Measurements from ENCODE around the gene MTUS2.

Gene MTUS2

DNA sequence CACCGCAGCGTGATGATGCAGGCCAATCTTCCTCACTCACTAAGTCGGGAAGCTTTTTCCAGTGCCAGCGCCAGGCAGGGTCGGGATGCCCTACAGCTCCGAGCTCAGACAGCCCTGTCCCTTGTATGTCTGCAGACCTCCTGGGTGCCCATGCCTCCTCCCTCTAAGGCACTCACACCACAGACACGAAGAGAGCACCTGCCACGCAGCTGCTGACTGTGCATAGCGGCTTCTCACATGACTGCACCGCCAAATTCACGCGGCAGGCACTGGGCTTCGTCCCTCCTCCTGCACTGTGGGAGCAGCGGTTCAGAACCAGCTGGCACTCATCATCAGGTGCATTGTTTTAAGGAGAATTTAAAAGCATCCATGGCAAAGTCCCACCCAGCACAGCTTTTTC is 687.2 kb downstream of the MTUS2 start:
- no peak overlapping the region for H2AFZ ChIP-seq (ENCODE audit: low read length)
- H3F3A ChIP-seq (ENCODE audit: low read depth) = no peaks in the 10 kb centered on the region
- no peak overlapping the region for H3K9ac ChIP-seq (ENCODE audit: low read depth, low read length, poor library complexity, severe bottlenecking)
- H3K9me2 ChIP-seq (replicated peaks; ENCODE audit: low read depth, low read length) = no peaks in the 10 kb centered on the region
- H3K4me3 ChIP-seq (ENCODE audit: low read length, poor library complexity, severe bottlenecking) = no peak overlapping the region
- H3K9me3 ChIP-seq (ENCODE audit: insufficient read depth, low read depth, low read length) = no peaks in the 10 kb centered on the region
- H3K4me1 ChIP-seq (ENCODE audit: insufficient read depth, low read length, poor library complexity, severe bottlenecking) = peaks cover 3% of the 10 kb centered on the region
- H3K27me3 ChIP-seq (ENCODE audit: insufficient read depth, low read length, poor library complexity, severe bottlenecking) = no peaks in the 10 kb centered on the region
- peaks cover 16% of the 10 kb centered on the region; the same call in 1 of the 2 replicates for H3K36me3 ChIP-seq (ENCODE audit: insufficient read depth, low read length)
- no peaks in the 10 kb centered on the region for H3K79me2 ChIP-seq (ENCODE audit: insufficient read depth, low read length)
- peaks cover 3% of the 10 kb centered on the region for H4K20me1 ChIP-seq (ENCODE audit: insufficient read depth, low read length, poor library complexity, severe bottlenecking)
- H3K4me2 ChIP-seq (ENCODE audit: low read depth, low read length, poor library complexity, severe bottlenecking) = no peak overlapping the region
- TF ChIP-seq, protein P1, sequence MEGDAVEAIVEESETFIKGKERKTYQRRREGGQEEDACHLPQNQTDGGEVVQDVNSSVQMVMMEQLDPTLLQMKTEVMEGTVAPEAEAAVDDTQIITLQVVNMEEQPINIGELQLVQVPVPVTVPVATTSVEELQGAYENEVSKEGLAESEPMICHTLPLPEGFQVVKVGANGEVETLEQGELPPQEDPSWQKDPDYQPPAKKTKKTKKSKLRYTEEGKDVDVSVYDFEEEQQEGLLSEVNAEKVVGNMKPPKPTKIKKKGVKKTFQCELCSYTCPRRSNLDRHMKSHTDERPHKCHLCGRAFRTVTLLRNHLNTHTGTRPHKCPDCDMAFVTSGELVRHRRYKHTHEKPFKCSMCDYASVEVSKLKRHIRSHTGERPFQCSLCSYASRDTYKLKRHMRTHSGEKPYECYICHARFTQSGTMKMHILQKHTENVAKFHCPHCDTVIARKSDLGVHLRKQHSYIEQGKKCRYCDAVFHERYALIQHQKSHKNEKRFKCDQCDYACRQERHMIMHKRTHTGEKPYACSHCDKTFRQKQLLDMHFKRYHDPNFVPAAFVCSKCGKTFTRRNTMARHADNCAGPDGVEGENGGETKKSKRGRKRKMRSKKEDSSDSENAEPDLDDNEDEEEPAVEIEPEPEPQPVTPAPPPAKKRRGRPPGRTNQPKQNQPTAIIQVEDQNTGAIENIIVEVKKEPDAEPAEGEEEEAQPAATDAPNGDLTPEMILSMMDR (conservative IDR thresholded peaks at IDR 0.05; ENCODE audit: low read length) = no peak
- no peak for TF ChIP-seq EZH2phosphoT487 (IDR thresholded peaks at IDR 0.05; ENCODE audit: borderline replicate concordance)

DNA sequence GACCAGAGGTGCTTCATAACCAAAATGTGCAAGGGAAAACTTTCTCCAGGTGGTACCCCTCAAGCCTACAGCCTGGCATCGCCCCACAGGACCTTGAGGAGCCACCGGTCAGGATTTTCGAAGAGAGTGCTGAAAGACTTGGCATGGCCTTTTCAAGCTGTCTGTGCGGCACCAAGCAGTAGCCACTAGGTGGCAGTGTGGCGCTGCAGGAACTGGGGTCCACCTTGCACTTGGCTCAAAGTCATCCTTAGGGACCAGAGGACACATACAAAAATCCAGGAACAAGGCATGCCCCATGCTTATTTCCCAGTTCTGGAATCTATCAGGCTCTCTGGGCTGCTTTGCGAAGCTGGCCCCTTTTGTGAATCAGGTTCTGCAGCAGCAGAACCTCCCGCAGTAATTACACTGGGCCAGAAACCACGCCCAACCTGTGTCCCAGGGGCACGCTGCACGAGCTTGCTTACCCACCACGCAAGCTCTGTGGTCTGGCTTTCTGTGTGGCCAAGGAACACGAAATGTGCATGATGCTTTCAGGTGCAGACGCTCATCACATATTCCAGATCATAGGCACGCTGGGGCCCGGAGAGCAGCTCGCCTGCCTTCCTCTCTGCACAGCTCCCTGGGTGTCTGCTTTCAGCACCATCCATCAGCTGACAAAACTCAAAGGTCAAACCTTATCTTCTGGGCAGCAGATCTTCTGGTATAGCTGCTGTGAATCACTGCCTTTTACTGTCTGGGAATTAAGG is 688.2 kb downstream of the MTUS2 start:
- Histone ChIP-seq H2AFZ (ENCODE audit: low read length) (no peak overlapping the region), H3K36me3 (ENCODE audit: insufficient read depth, low read length) (peaks cover 25% of the 10 kb centered on the region; the same call in 1 of the 2 replicates), H3K4me2 (ENCODE audit: low read depth, low read length, poor library complexity, severe bottlenecking) (no peak overlapping the region), H4K20me1 (ENCODE audit: insufficient read depth, low read length, poor library complexity, severe bottlenecking) (peaks cover 3% of the 10 kb centered on the region), H3K9ac (ENCODE audit: low read depth, low read length, poor library complexity, severe bottlenecking) (no peak overlapping the region), H3F3A (ENCODE audit: low read depth) (no peaks in the 10 kb centered on the region), H3K4me3 (ENCODE audit: low read length, poor library complexity, severe bottlenecking) (no peak overlapping the region), H3K4me1 (ENCODE audit: insufficient read depth, low read length, poor library complexity, severe bottlenecking) (peaks cover 3% of the 10 kb centered on the region), H3K9me2 (replicated peaks; ENCODE audit: low read depth, low read length) (no peaks in the 10 kb centered on the region), H3K9me3 (ENCODE audit: insufficient read depth, low read depth, low read length) (no peaks in the 10 kb centered on the region), H3K27me3 (ENCODE audit: insufficient read depth, low read length, poor library complexity, severe bottlenecking) (no peaks in the 10 kb centered on the region), H3K79me2 (ENCODE audit: insufficient read depth, low read length) (no peaks in the 10 kb centered on the region)
- TF ChIP-seq EZH2phosphoT487 (IDR thresholded peaks at IDR 0.05; ENCODE audit: borderline replicate concordance) = no peak
- TF ChIP-seq, protein P1 (conservative IDR thresholded peaks at IDR 0.05; ENCODE audit: low read length) = peak; percentile 99

DNA sequence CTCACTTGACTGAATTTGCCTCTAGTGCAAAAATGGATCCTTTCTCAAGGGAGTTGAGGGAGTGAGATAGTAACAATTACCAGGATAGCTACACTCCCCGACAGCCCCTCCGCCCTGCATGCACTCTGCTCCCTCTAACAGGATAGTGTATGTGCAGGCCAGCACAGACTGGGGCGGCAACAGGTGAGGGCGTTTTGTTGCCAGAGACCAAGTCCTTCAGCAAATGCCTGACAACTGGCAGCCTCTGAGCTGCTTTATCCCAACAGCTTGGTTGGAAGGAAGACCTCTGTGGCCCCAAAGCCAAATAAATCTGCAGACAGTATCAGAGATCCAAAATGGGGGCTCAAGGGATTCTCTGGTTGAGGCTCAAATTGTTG is 688.7 kb downstream of the MTUS2 start:
- Histone ChIP-seq H3K4me3 (ENCODE audit: low read length, poor library complexity, severe bottlenecking) (no peak overlapping the region), H2AFZ (ENCODE audit: low read length) (no peak overlapping the region), H3K79me2 (ENCODE audit: insufficient read depth, low read length) (no peaks in the 10 kb centered on the region), H3K36me3 (ENCODE audit: insufficient read depth, low read length) (peaks cover 31% of the 10 kb centered on the region; the same call in 1 of the 2 replicates), H3K9me3 (ENCODE audit: insufficient read depth, low read depth, low read length) (no peaks in the 10 kb centered on the region), H3K4me2 (ENCODE audit: low read depth, low read length, poor library complexity, severe bottlenecking) (no peak overlapping the region), H3K9me2 (replicated peaks; ENCODE audit: low read depth, low read length) (no peaks in the 10 kb centered on the region), H4K20me1 (ENCODE audit: insufficient read depth, low read length, poor library complexity, severe bottlenecking) (peaks cover 3% of the 10 kb centered on the region), H3F3A (ENCODE audit: low read depth) (no peaks in the 10 kb centered on the region), H3K27me3 (ENCODE audit: insufficient read depth, low read length, poor library complexity, severe bottlenecking) (no peaks in the 10 kb centered on the region), H3K4me1 (ENCODE audit: insufficient read depth, low read length, poor library complexity, severe bottlenecking) (peaks cover 3% of the 10 kb centered on the region), H3K9ac (ENCODE audit: low read depth, low read length, poor library complexity, severe bottlenecking) (no peak overlapping the region)
- TF ChIP-seq, protein P1 (conservative IDR thresholded peaks at IDR 0.05; ENCODE audit: low read length) = no peak
